MM.1S (cell line): ENCODE data around the gene GPR82.

Experiments
- EZH2 ChIP-seq: fragments of 300-600 bp; sonication (generic); optimal IDR thresholded peaks from 2 replicates; pipeline ENCODE3; 2017; ENCODE audit warnings: low read depth, mild to moderate bottlenecking, antibody characterized with exemption, low read length, mixed read lengths
- TF ChIP-seq, protein P1 (sequence below): fragments of 300-600 bp; sonication (generic); IDR thresholded peaks from 2 replicates; pipeline ENCODE4 v1.5.1; 2016; ENCODE audit warnings: antibody characterized with exemption, low read length, mixed read lengths

DNA sequence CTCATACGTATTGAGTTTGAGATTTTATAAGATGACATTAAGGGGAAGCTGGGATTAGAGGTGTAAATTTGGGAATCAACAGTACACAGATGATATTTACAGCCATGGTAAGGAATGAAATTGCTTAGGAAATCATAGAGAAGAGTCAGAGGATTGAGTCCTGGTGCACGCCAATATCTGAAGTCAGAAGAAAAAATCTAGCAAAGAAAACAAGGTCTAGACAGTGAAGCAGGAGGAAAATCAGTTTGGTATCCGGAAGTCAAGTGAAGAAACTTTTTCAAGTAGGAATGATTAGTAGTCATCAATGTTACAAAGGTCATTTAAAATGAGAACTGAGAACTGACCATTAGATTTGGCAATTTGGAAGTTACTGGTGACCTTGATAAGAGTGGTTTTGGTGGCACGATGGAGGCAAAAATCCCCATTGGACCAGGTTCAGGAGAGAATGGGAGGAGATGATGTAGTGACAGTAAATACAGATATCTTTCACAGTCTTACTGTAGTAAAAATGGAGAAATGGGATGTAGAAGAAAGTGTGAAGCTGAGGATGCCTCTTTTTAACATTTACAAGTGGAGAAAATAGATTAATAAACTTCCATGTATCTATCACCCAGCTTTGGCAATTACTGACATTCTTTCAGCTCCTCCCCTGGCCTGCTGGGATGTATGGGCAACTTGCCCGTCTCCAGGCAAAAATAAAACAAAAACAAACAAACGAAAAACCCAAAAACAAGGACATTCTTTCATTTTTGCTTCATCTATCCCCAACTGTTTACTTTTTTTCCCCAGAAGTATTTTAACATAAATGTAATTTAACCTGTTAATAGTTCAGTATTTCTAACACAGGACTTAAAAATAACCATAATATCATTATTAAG, 46.6 kb upstream of the GPR82 start:
- TF ChIP-seq, protein P1, sequence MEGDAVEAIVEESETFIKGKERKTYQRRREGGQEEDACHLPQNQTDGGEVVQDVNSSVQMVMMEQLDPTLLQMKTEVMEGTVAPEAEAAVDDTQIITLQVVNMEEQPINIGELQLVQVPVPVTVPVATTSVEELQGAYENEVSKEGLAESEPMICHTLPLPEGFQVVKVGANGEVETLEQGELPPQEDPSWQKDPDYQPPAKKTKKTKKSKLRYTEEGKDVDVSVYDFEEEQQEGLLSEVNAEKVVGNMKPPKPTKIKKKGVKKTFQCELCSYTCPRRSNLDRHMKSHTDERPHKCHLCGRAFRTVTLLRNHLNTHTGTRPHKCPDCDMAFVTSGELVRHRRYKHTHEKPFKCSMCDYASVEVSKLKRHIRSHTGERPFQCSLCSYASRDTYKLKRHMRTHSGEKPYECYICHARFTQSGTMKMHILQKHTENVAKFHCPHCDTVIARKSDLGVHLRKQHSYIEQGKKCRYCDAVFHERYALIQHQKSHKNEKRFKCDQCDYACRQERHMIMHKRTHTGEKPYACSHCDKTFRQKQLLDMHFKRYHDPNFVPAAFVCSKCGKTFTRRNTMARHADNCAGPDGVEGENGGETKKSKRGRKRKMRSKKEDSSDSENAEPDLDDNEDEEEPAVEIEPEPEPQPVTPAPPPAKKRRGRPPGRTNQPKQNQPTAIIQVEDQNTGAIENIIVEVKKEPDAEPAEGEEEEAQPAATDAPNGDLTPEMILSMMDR = no peak
- no peak for TF ChIP-seq EZH2
